Measurements from ENCODE around the gene TLE3.

Gene TLE3

DNA sequence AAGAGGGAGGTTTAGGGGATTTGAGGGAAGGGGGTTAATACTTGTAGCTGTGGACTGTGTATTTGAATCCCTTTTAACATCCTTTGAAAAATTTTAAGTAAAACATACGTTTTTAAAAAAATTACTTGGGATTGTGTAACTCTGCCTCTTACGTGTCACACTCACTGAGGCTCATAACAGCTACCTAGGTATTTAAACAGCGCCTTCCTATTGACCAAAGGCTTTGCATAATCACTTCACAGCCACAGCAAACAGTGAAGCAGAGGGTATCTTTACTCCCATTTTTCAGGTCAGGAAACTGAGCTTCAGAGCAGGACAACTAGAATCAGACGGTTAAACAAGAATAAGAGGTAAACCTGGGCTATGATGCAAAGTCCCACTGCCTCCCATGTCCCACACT, 95.9 kb downstream of the TLE3 start:
- H3K27me3 Mint-ChIP-seq: no peaks in the 10 kb centered on the region
- peaks cover 10% of the 10 kb centered on the region for H3K36me3 Mint-ChIP-seq
- no peaks in the 10 kb centered on the region for H3K4me1 Mint-ChIP-seq (ENCODE audit: low read depth)
- H3K4me3 Mint-ChIP-seq: no peak overlapping the region
- H3K27ac Mint-ChIP-seq: no peak overlapping the region
- H3K9me3 Mint-ChIP-seq (ENCODE audit: low read depth): peaks cover 10% of the 10 kb centered on the region

GRCh38 chr15:69999392-70000085, 98.2 kb downstream of the TLE3 start:
- Mint-ChIP-seq H3K4me3 (no peak overlapping the region), H3K9me3 (ENCODE audit: low read depth) (peaks cover 10% of the 10 kb centered on the region), H3K4me1 (ENCODE audit: low read depth) (no peaks in the 10 kb centered on the region), H3K27ac (no peak overlapping the region), H3K27me3 (no peaks in the 10 kb centered on the region), H3K36me3 (peaks cover 10% of the 10 kb centered on the region)

DNA sequence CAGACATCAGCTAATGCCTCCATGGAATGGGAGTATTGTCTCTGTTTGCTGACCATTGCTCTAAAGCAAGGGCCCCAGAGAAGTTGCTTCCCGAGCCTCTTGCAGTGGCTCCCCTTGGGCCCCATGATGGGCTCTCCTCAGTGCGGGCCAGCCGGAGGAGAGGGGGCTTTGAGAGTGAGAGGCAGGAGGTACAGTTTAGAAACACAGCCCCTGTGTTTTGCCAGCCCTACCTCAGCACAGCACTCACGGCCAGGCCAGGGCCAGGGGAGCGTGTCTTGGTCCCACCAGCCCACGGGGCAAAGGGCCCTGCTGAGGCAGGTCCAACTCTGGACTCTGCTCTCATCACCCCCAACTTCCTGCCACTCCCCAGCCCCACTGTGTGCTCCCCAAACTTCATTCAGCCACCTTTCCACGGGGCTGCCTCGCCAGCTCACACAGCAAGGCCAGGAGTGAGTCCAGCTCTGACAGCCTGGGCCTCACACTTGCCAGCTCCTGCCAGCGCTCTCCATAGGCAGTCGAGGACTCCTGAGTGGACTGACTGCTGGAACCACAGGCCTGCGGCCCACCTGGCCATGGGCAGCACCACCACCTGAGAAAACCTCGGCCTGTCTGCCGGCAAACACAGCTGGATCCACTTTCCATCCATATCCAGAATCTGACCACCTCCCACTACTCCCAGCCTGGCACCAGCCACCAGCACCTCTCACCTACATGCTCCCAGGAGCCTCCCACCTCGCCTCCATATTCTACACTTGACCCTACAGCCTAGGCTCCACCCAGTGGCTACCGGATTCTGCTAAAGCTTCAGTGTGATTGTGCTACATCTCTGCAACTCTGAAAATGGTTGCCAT, 99.0 kb downstream of the TLE3 start:
- Mint-ChIP-seq H3K9me3 (ENCODE audit: low read depth) (peaks cover 10% of the 10 kb centered on the region), H3K27me3 (no peaks in the 10 kb centered on the region), H3K27ac (no peak overlapping the region), H3K4me3 (no peak overlapping the region), H3K36me3 (peaks cover 10% of the 10 kb centered on the region), H3K4me1 (ENCODE audit: low read depth) (no peaks in the 10 kb centered on the region)

GRCh38 chr15:69997813-69998212, 99.9 kb downstream of the TLE3 start:
- peaks cover 4% of the 10 kb centered on the region for H3K36me3 Mint-ChIP-seq
- H3K9me3 Mint-ChIP-seq (ENCODE audit: low read depth): peaks cover 4% of the 10 kb centered on the region
- H3K27ac Mint-ChIP-seq: no peak overlapping the region
- no peaks in the 10 kb centered on the region for H3K27me3 Mint-ChIP-seq
- no peaks in the 10 kb centered on the region for H3K4me1 Mint-ChIP-seq (ENCODE audit: low read depth)
- no peak overlapping the region for H3K4me3 Mint-ChIP-seq
